ENCODE results near the gene CEMIP. TPM values are rescaled to one million over a fixed set of nuclear protein-coding genes. Genes with fewer than 3 reads are reported as not detected.

CEMIP gene
- total RNA-seq, 1 experiment from 2014 or later = 0.61 TPM

DNA sequence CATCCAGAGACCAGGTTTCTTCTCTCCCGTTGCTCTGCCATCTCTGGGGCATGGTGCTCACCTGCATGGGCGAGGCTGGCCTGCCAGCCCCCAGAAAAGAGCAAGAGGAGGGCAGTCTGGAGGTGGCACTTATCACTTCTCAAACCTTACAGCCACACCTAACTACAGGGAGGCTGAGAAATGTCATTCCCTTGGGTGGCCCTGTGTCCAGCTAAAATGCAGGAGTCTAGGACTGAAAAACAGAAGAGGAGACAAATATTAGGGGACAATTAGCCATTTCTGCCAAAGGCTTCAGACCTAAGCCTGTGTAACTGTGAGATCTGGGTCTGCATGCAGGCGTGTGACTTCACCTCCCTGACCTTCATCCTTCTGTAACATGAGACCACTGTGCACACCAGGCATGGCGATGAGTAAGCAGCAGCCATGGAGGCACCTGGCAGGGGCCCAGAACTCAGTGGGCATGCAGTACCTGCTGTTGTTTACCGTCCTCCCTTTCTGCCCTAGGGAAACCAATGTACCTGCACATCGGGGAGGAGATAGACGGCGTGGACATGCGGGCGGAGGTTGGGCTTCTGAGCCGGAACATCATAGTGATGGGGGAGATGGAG lies 127.1 kb downstream of the CEMIP start:
- Histone ChIP-seq H3F3A (ENCODE audit: insufficient read depth, low read depth) (peaks cover 10% of the 10 kb centered on the region; the same call in 1 of the 2 replicates), H3K27ac (peak overlapping the region; percentile 45; the same call in 1 of the 2 replicates), H3K27me3 (ENCODE audit: insufficient read depth, low read depth) (no peaks in the 10 kb centered on the region), H3K4me3 (no peak overlapping the region), H2AFZ (no peak overlapping the region), H3K9me3 (ENCODE audit: insufficient read depth, low read depth) (no peaks in the 10 kb centered on the region), H3K4me2 (peak overlapping the region; percentile 51), H3K4me1 (replicated peaks; ENCODE audit: insufficient read depth) (peaks cover 23% of the 10 kb centered on the region), H3K9me2 (ENCODE audit: insufficient read depth) (no peaks in the 10 kb centered on the region; the same call in 1 of the 2 replicates), H4K20me1 (ENCODE audit: insufficient read depth) (no peaks in the 10 kb centered on the region), H3K79me2 (ENCODE audit: low read depth) (no peaks in the 10 kb centered on the region), H3K36me3 (ENCODE audit: low read depth) (peaks cover 14% of the 10 kb centered on the region; the same call in 1 of the 2 replicates)
- no peak for TF ChIP-seq EZH2 (IDR thresholded peaks at IDR 0.05; ENCODE audit: low read depth)
- TF ChIP-seq, protein P1, sequence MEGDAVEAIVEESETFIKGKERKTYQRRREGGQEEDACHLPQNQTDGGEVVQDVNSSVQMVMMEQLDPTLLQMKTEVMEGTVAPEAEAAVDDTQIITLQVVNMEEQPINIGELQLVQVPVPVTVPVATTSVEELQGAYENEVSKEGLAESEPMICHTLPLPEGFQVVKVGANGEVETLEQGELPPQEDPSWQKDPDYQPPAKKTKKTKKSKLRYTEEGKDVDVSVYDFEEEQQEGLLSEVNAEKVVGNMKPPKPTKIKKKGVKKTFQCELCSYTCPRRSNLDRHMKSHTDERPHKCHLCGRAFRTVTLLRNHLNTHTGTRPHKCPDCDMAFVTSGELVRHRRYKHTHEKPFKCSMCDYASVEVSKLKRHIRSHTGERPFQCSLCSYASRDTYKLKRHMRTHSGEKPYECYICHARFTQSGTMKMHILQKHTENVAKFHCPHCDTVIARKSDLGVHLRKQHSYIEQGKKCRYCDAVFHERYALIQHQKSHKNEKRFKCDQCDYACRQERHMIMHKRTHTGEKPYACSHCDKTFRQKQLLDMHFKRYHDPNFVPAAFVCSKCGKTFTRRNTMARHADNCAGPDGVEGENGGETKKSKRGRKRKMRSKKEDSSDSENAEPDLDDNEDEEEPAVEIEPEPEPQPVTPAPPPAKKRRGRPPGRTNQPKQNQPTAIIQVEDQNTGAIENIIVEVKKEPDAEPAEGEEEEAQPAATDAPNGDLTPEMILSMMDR (conservative IDR thresholded peaks at IDR 0.05) = no peak
- CTCF ChIA-PET = no interaction called here
- no TSS peak for BruUV-seq (replicated peaks)
- POLR2A ChIA-PET (ENCODE audit: unreplicated experiment) = no interaction called here
- DNase-seq = peak; percentile 83 to 84
- intact Hi-C loops (cut with micrococcal nuclease; ENCODE audit: unreplicated experiment) = no loop called here

- Histone ChIP-seq H3K27ac (no peak overlapping the region), H4K20me1 (ENCODE audit: insufficient read depth) (no peaks in the 10 kb centered on the region), H3K4me3 (no peak overlapping the region), H3K4me1 (replicated peaks; ENCODE audit: insufficient read depth) (peaks cover 20% of the 10 kb centered on the region), H3K4me2 (no peak overlapping the region), H3F3A (ENCODE audit: insufficient read depth, low read depth) (peaks cover 8% of the 10 kb centered on the region; the same call in 1 of the 2 replicates), H3K79me2 (ENCODE audit: low read depth) (no peaks in the 10 kb centered on the region), H3K9me3 (ENCODE audit: insufficient read depth, low read depth) (no peaks in the 10 kb centered on the region), H2AFZ (no peak overlapping the region), H3K9me2 (ENCODE audit: insufficient read depth) (no peaks in the 10 kb centered on the region; the same call in 1 of the 2 replicates), H3K36me3 (ENCODE audit: low read depth) (peaks cover 14% of the 10 kb centered on the region; the same call in 1 of the 2 replicates), H3K27me3 (ENCODE audit: insufficient read depth, low read depth) (no peaks in the 10 kb centered on the region)
- CTCF ChIA-PET = no interaction called here
- DNase-seq = no peak
- BruUV-seq (replicated peaks) = no TSS peak
- POLR2A ChIA-PET (ENCODE audit: unreplicated experiment) = no interaction called here
- TF ChIP-seq, protein P1 (conservative IDR thresholded peaks at IDR 0.05) = no peak
- no peak for TF ChIP-seq EZH2 (IDR thresholded peaks at IDR 0.05; ENCODE audit: low read depth)
- intact Hi-C loops (cut with micrococcal nuclease; ENCODE audit: unreplicated experiment) = loop anchor here (5.0 kb wide), 1 partner anchor 55 kb away; no protein-coding TSS in a partner anchor
Measured at GRCh38 chr15:80911821-80912220, 132.7 kb downstream of the CEMIP start.

DNA sequence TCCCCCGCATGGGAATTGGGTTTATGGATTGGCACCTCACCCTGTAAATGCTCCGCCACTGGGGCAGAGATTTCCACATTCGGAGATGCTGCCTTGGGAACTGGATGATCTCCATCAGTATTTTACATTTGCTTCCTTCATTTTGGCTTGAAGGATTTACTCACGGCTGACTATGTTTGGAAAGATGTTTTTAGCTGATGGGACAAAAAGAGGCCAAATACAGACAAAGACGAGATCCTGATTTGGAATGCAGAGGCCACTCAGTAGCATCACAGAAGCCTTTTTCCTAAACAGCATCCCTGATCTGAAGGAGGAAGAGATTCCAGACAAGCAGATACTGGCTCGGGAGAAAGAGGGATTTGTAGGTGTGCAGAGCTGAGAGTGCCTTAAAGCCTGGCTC lies 133.5 kb downstream of the CEMIP start:
- TF ChIP-seq, protein P1 (conservative IDR thresholded peaks at IDR 0.05) = no peak
- TF ChIP-seq EZH2 (IDR thresholded peaks at IDR 0.05; ENCODE audit: low read depth) = no peak
- no peaks in the 10 kb centered on the region for H4K20me1 ChIP-seq (ENCODE audit: insufficient read depth)
- peaks cover 8% of the 10 kb centered on the region; the same call in 1 of the 2 replicates for H3F3A ChIP-seq (ENCODE audit: insufficient read depth, low read depth)
- H3K79me2 ChIP-seq (ENCODE audit: low read depth) = no peaks in the 10 kb centered on the region
- ChIA-PET POLR2A (ENCODE audit: unreplicated experiment) (no interaction called here), CTCF (no interaction called here)
- no peak for DNase-seq
- intact Hi-C loops (cut with micrococcal nuclease; ENCODE audit: unreplicated experiment) = loop anchor here (5.0 kb wide), 1 partner anchor 55 kb away; no protein-coding TSS in a partner anchor
- H3K4me3 ChIP-seq = no peak overlapping the region
- peaks cover 17% of the 10 kb centered on the region for H3K4me1 ChIP-seq (replicated peaks; ENCODE audit: insufficient read depth)
- no peaks in the 10 kb centered on the region for H3K27me3 ChIP-seq (ENCODE audit: insufficient read depth, low read depth)
- no TSS peak for BruUV-seq (replicated peaks)
- no peaks in the 10 kb centered on the region for H3K9me2 ChIP-seq (ENCODE audit: insufficient read depth)
- no peak overlapping the region for H2AFZ ChIP-seq
- H3K4me2 ChIP-seq = no peak overlapping the region
- no peaks in the 10 kb centered on the region for H3K9me3 ChIP-seq (ENCODE audit: insufficient read depth, low read depth)
- H3K36me3 ChIP-seq (ENCODE audit: low read depth) = peaks cover 14% of the 10 kb centered on the region; the same call in 1 of the 2 replicates
- no peak overlapping the region for H3K27ac ChIP-seq
